Sigmoid colon (tissue), 4 donors: ENCODE results near the gene ARHGAP12.

ENCODE experiments used
- CTCF ChIP-seq, 4 experiments: fragments of 450-650 bp in 3 of 4; fragments of 200-600 bp in 1 of 4; IDR thresholded peaks; one replicate each; pipeline ENCODE4 v1.5.1; 2016 to 2019; ENCODE audit warnings: antibody characterized with exemption in 4 of 4, mild to moderate bottlenecking in 3 of 4, moderate library complexity in 2 of 4
- EP300 ChIP-seq, 4 donors: sonication (generic); formaldehyde crosslinking; IDR thresholded peaks; one replicate each; pipeline ENCODE4 v1.6.1; 2017; ENCODE audit warnings: antibody characterized with exemption in 4 of 4
- POLR2A ChIP-seq, 2 donors: fragments of 450-650 bp; IDR thresholded peaks; one replicate each; pipeline ENCODE4 v1.6.1; 2016; ENCODE audit warnings: antibody characterized with exemption in 2 of 2, mild to moderate bottlenecking in 2 of 2, moderate library complexity in 2 of 2
- POLR2AphosphoS5 ChIP-seq, 4 donors: sonication (generic); formaldehyde crosslinking; IDR thresholded peaks; one replicate each; pipeline ENCODE4 v1.6.1; 2017; ENCODE audit warnings: antibody characterized with exemption in 4 of 4

- no peak for TF ChIP-seq CTCF (IDR thresholded peaks at IDR 0.05)
- TF ChIP-seq POLR2A (IDR thresholded peaks at IDR 0.05): no peak
- TF ChIP-seq EP300 (IDR thresholded peaks at IDR 0.05): no peak
- no peak for TF ChIP-seq POLR2AphosphoS5 (IDR thresholded peaks at IDR 0.05)
Measured at GRCh38 chr10:31820778-31821369, 107.8 kb downstream of the ARHGAP12 start.
